SK-N-SH treated with all-trans-retinoic acid at 6 μM for 48 hours (cell line): Measurements from ENCODE around the gene IPO4.
"Not testable (repeated sequence)": the region's sequence is repeated elsewhere in the genome, so short reads cannot be mapped to it uniquely, and the experiment has no call there.

Experiments used
- ATAC-seq: fragments of 200-7000 bp; cut with Tn5 transposase; 3 replicates; pipeline ENCODE4 v1.9.1; 2020; ENCODE audit warnings: mild to moderate bottlenecking, moderate library complexity
- ARNTL ChIP-seq: fragments of 450-650 bp; formaldehyde crosslinking; IDR thresholded peaks from 2 replicates; pipeline ENCODE4 v1.5.0; 2020; ENCODE audit warnings: low read depth, mild to moderate bottlenecking, moderate library complexity, borderline replicate concordance
- BACH2 ChIP-seq: fragments of 250-450 bp; sonication (Bioruptor Pico); IDR thresholded peaks from 2 replicates; pipeline ENCODE4 v1.9.0; 2021; ENCODE audit warnings: mild to moderate bottlenecking, borderline replicate concordance
- CREB5 ChIP-seq: fragments of 250-450 bp; sonication (Bioruptor Pico); IDR thresholded peaks from 2 replicates; pipeline ENCODE4 v1.5.1; 2020; ENCODE audit warnings: low read depth, mild to moderate bottlenecking, moderate library complexity
- CSDC2 ChIP-seq: fragments of 250-450 bp; sonication (Bioruptor Pico); IDR thresholded peaks from 2 replicates; pipeline ENCODE4 v1.5.0; 2020; ENCODE audit warnings: mild to moderate bottlenecking, moderate library complexity
- CSRNP3 ChIP-seq: fragments of 250-450 bp; sonication (Bioruptor Pico); IDR thresholded peaks from 2 replicates; pipeline ENCODE4 v1.5.1; 2021; ENCODE audit warnings: mild to moderate bottlenecking, moderate library complexity
- ESRRG ChIP-seq: fragments of 250-450 bp; sonication (Bioruptor Pico); IDR thresholded peaks from 2 replicates; pipeline ENCODE4 v1.6.1; 2021; ENCODE audit warnings: mild to moderate bottlenecking
- GLIS3 ChIP-seq: fragments of 250-450 bp; sonication (Bioruptor Pico); IDR thresholded peaks from 2 replicates; pipeline ENCODE4 v1.5.0; 2020; ENCODE audit warnings: mild to moderate bottlenecking, moderate library complexity
- ISL1 ChIP-seq: fragments of 250-450 bp; sonication (Bioruptor Pico); IDR thresholded peaks from 2 replicates; pipeline ENCODE4 v2.1.2; 2022; ENCODE audit warnings: mild to moderate bottlenecking, moderate library complexity
- OSR1 ChIP-seq: fragments of 250-450 bp; sonication (Bioruptor Pico); IDR thresholded peaks from 2 replicates; pipeline ENCODE4 v1.8.0; 2022; ENCODE audit warnings: moderate library complexity, mild to moderate bottlenecking, inconsistent platforms
- PATZ1 ChIP-seq: fragments of 250-450 bp; sonication (Bioruptor Pico); IDR thresholded peaks from 2 replicates; pipeline ENCODE4 v1.8.0; 2020; ENCODE audit warnings: mild to moderate bottlenecking, moderate library complexity, borderline replicate concordance
- PPARA ChIP-seq: fragments of 250-450 bp; sonication (Bioruptor Pico); IDR thresholded peaks from 2 replicates; pipeline ENCODE4 v1.5.0; 2020; ENCODE audit warnings: mild to moderate bottlenecking, borderline replicate concordance
- RARB ChIP-seq: fragments of 250-450 bp; sonication (Bioruptor Pico); IDR thresholded peaks from 2 replicates; pipeline ENCODE4 v1.8.0; 2021; ENCODE audit warnings: mild to moderate bottlenecking, moderate library complexity
- SNAI2 ChIP-seq: fragments of 250-450 bp; sonication (Bioruptor Pico); IDR thresholded peaks from 2 replicates; pipeline ENCODE4 v1.5.0; 2020; ENCODE audit warnings: mild to moderate bottlenecking, moderate library complexity
- TCF4 ChIP-seq: fragments of 250-450 bp; sonication (Bioruptor Pico); IDR thresholded peaks from 2 replicates; pipeline ENCODE4 v1.8.0; 2021; ENCODE audit warnings: mild to moderate bottlenecking, moderate library complexity, borderline replicate concordance
- TOX ChIP-seq: fragments of 250-450 bp; sonication (Bioruptor Pico); IDR thresholded peaks from 2 replicates; pipeline ENCODE4 v1.8.0; 2021; ENCODE audit warnings: mild to moderate bottlenecking, moderate library complexity, borderline replicate concordance
- TSHZ2 ChIP-seq: fragments of 250-450 bp; sonication (Bioruptor Pico); IDR thresholded peaks from 2 replicates; pipeline ENCODE4 v1.5.0; 2020; ENCODE audit warnings: mild to moderate bottlenecking, moderate library complexity
- ZC3H10 ChIP-seq: fragments of 250-450 bp; sonication (Bioruptor Pico); IDR thresholded peaks from 2 replicates; pipeline ENCODE4 v1.5.1; 2021; ENCODE audit warnings: mild to moderate bottlenecking, moderate library complexity
- ZFP3 ChIP-seq: fragments of 250-450 bp; sonication (Bioruptor Pico); IDR thresholded peaks from 2 replicates; pipeline ENCODE4 v1.5.0; 2020; ENCODE audit warnings: mild to moderate bottlenecking, moderate library complexity
- ZFP30 ChIP-seq: fragments of 450-650 bp; formaldehyde crosslinking; IDR thresholded peaks from 2 replicates; pipeline ENCODE4 v1.5.0; 2022; ENCODE audit warnings: mild to moderate bottlenecking, moderate library complexity
- ZNF565 ChIP-seq: fragments of 450-650 bp; formaldehyde crosslinking; conservative IDR thresholded peaks from 2 replicates; pipeline ENCODE4 v1.5.0; 2020; ENCODE audit warnings: low read depth, mild to moderate bottlenecking, moderate library complexity
- ZNF70 ChIP-seq: fragments of 450-650 bp; formaldehyde crosslinking; IDR thresholded peaks from 2 replicates; pipeline ENCODE4 v1.5.0; 2020; ENCODE audit warnings: mild to moderate bottlenecking, moderate library complexity
- ZNF8 ChIP-seq: fragments of 450-650 bp; formaldehyde crosslinking; IDR thresholded peaks from 2 replicates; pipeline ENCODE4 v1.5.0; 2020; ENCODE audit warnings: mild to moderate bottlenecking, moderate library complexity

The IPO4 gene

GRCh38 chr14:24219080-24219479 is 30.5 kb upstream of the IPO4 start:
- TF ChIP-seq RARB (CRISPR knock-in tag) (no peak), ZNF8 (CRISPR knock-in tag) (no peak), ARNTL (CRISPR knock-in tag) (no peak), ESRRG (no peak), BACH2 (CRISPR knock-in tag) (no peak), GLIS3 (CRISPR knock-in tag) (no peak), TCF4 (CRISPR knock-in tag) (no peak), CSRNP3 (CRISPR knock-in tag) (no peak), ZNF70 (no peak), CREB5 (CRISPR knock-in tag) (no peak), ZFP30 (no peak), OSR1 (CRISPR knock-in tag) (no peak)
- no peak for ATAC-seq

GRCh38 chr14:24216876-24217275 is 28.3 kb upstream of the IPO4 start:
- ATAC-seq: not testable (repeated sequence)

- no peak for ATAC-seq
- TF ChIP-seq ZC3H10 (CRISPR knock-in tag): no peak
- no peak for TF ChIP-seq ZNF565
- no peak for TF ChIP-seq CREB5 (CRISPR knock-in tag)
- no peak for TF ChIP-seq ARNTL (CRISPR knock-in tag)
- TF ChIP-seq ZFP30: no peak
- TF ChIP-seq PATZ1 (CRISPR knock-in tag): no peak
- no peak for TF ChIP-seq ISL1 (CRISPR knock-in tag)
- TF ChIP-seq ZNF8 (CRISPR knock-in tag): no peak
- no peak for TF ChIP-seq CSDC2 (CRISPR knock-in tag)
- TF ChIP-seq ZFP3: no peak
- no peak for TF ChIP-seq RARB (CRISPR knock-in tag)
- no peak for TF ChIP-seq TCF4 (CRISPR knock-in tag)
- TF ChIP-seq ZNF70: no peak
- TF ChIP-seq BACH2 (CRISPR knock-in tag): no peak
- TF ChIP-seq TOX (CRISPR knock-in tag): no peak
- TF ChIP-seq TSHZ2: no peak
- no peak for TF ChIP-seq OSR1 (CRISPR knock-in tag)
- TF ChIP-seq SNAI2 (CRISPR knock-in tag): no peak
- no peak for TF ChIP-seq PPARA (CRISPR knock-in tag)
- no peak for TF ChIP-seq GLIS3 (CRISPR knock-in tag)
- TF ChIP-seq, all 23 proteins: peak for 0
Observed at GRCh38 chr14:24216345-24216699, 27.7 kb upstream of the IPO4 start.
